ENCODE measurements around the gene PKNOX2. TPM values are rescaled to one million over a fixed set of nuclear protein-coding genes. Genes with fewer than 3 reads are reported as not detected.
A peak's percentile ranks its signal among the peaks of the same experiment; 100 is the strongest.

Gene PKNOX2
- total RNA-seq, 1 donor from 2014 or later, result 17.8 TPM

DNA sequence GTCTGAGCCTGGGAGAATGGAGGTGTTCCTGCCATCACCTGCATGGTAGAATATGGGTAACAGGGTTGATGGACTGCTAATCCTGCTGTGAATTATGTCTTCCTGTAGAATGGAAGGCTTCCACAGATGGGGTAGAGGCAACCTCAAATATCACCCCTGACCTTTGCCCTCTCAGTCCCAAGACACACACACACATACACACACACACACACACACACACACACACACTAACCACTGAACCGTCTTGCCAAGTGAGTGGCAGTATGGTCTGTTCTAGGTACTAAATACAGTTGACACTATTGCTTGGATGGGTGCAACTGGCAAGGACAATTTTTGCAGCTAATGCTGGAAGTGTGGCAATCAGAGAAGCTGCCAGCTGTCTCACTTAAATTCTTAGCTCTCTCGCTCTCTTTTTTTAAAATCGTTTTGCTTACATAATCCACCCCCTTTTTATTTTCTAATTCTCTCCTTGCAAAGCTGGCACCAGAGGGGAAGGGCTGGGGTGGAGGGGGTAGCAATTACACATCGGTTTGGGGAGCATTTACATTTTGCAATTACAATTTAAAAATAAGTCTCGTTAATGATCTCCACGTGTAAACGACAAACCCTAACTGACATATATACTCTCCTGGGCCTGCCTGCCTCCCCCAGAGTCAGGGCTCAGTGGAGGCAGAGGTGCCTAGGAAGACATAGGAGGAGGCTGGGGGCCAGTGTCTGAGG, 169.0 kb downstream of the PKNOX2 start:
- no peak for ATAC-seq
- Histone ChIP-seq H3K4me1 (no peaks in the 10 kb centered on the region), H3K4me3 (no peak overlapping the region), H3K36me3 (no peaks in the 10 kb centered on the region), H3K27ac (no peak overlapping the region), H3K27me3 (no peaks in the 10 kb centered on the region), H3K9me3 (no peaks in the 10 kb centered on the region)
- TF ChIP-seq, protein P1, sequence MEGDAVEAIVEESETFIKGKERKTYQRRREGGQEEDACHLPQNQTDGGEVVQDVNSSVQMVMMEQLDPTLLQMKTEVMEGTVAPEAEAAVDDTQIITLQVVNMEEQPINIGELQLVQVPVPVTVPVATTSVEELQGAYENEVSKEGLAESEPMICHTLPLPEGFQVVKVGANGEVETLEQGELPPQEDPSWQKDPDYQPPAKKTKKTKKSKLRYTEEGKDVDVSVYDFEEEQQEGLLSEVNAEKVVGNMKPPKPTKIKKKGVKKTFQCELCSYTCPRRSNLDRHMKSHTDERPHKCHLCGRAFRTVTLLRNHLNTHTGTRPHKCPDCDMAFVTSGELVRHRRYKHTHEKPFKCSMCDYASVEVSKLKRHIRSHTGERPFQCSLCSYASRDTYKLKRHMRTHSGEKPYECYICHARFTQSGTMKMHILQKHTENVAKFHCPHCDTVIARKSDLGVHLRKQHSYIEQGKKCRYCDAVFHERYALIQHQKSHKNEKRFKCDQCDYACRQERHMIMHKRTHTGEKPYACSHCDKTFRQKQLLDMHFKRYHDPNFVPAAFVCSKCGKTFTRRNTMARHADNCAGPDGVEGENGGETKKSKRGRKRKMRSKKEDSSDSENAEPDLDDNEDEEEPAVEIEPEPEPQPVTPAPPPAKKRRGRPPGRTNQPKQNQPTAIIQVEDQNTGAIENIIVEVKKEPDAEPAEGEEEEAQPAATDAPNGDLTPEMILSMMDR (IDR thresholded peaks at IDR 0.05), result no peak
- no peak for DNase-seq
- intact Hi-C loops (cut with DNase I), result no loop called here

GRCh38 chr11:125335106-125335505, 170.6 kb downstream of the PKNOX2 start:
- intact Hi-C loops (cut with DNase I), result no loop called here
- Histone ChIP-seq H3K36me3 (no peaks in the 10 kb centered on the region), H3K4me3 (no peak overlapping the region), H3K27ac (no peak overlapping the region), H3K9me3 (no peaks in the 10 kb centered on the region), H3K4me1 (no peaks in the 10 kb centered on the region), H3K27me3 (no peaks in the 10 kb centered on the region)
- TF ChIP-seq, protein P1 (IDR thresholded peaks at IDR 0.05), result no peak
- DNase-seq (peak; percentile 9), ATAC-seq (no peak)

DNA sequence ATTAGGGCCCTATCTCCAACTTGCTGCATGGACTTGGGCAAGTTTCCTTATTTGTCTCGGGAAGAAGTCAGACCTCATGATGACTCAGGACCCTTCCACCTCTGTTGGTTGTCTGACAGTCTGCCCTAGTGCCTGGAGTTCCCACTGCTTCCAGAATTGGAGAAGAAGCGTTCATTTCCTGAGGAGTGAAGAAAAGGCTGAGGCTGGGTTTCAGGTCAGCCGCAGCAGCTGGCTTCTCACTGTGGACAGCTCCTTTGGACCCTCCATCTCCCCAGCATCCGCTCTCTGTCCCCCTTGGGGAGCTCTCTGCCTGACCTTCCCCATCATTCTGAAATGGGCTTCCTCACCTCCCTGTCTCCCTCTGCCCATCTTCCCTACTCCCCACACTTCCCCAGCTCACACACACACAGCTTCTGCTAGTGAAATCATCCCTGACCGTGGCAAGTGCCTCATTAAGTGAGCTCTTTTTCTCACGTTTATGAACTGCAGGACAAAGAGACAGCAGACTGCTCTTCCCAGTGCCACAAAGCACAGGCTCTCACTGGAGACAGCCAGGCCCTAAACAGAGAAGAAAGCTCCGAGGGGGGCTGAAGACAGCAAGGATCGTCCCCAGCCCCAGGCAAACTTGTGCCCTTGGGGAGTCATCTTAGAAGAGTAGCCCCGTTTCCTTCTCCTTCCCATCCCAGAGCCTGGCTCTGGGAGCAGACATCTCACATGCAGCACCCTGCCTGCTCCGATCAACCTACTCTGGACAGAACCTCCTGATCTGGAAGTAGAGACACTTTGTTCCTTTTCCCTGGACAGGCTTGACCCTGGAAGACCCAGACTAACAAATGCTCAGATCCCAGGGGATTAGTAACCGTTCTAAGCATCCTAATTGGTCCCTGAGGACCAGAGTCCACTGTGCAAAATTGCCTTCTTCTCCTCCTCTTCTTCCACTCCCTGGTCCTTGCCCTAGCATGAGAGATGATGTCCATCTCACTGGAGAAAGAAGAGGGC, 173.6 kb downstream of the PKNOX2 start:
- H3K27me3 ChIP-seq, result no peaks in the 10 kb centered on the region
- intact Hi-C loops (cut with DNase I), result no loop called here
- no peak overlapping the region for H3K4me3 ChIP-seq
- ATAC-seq (no peak), DNase-seq (peak; percentile 31)
- H3K9me3 ChIP-seq, result no peaks in the 10 kb centered on the region
- H3K36me3 ChIP-seq, result no peaks in the 10 kb centered on the region
- H3K4me1 ChIP-seq, result no peaks in the 10 kb centered on the region
- TF ChIP-seq, protein P1 (IDR thresholded peaks at IDR 0.05), result no peak
- peak overlapping the region; percentile 49 for H3K27ac ChIP-seq

- H3K27me3 ChIP-seq, result no peaks in the 10 kb centered on the region
- no peaks in the 10 kb centered on the region for H3K9me3 ChIP-seq
- DNase-seq, result peak; percentile 53
- no peaks in the 10 kb centered on the region for H3K4me1 ChIP-seq
- ATAC-seq, result peak; percentile 21
- peak overlapping the region; percentile 49 for H3K27ac ChIP-seq
- intact Hi-C loops (cut with DNase I), result no loop called here
- TF ChIP-seq, protein P1 (IDR thresholded peaks at IDR 0.05), result no peak
- no peak overlapping the region for H3K4me3 ChIP-seq
- H3K36me3 ChIP-seq, result no peaks in the 10 kb centered on the region
Measured at GRCh38 chr11:125338886-125339811, 174.6 kb downstream of the PKNOX2 start.

GRCh38 chr11:125341676-125342075, 177.1 kb downstream of the PKNOX2 start:
- ATAC-seq (no peak), DNase-seq (peak; percentile 53)
- Histone ChIP-seq H3K4me1 (peaks cover 5% of the 10 kb centered on the region), H3K27me3 (no peaks in the 10 kb centered on the region), H3K27ac (no peak overlapping the region), H3K9me3 (no peaks in the 10 kb centered on the region), H3K36me3 (no peaks in the 10 kb centered on the region), H3K4me3 (no peak overlapping the region)
- intact Hi-C loops (cut with DNase I), result loop anchor here (10.0 kb wide), 1 partner anchor 77 kb away; no protein-coding TSS in a partner anchor
- TF ChIP-seq, protein P1 (IDR thresholded peaks at IDR 0.05), result no peak

Measured in upper lobe of right lung (tissue), 1 donor.